ENCODE data around the gene MLEC.

DNA sequence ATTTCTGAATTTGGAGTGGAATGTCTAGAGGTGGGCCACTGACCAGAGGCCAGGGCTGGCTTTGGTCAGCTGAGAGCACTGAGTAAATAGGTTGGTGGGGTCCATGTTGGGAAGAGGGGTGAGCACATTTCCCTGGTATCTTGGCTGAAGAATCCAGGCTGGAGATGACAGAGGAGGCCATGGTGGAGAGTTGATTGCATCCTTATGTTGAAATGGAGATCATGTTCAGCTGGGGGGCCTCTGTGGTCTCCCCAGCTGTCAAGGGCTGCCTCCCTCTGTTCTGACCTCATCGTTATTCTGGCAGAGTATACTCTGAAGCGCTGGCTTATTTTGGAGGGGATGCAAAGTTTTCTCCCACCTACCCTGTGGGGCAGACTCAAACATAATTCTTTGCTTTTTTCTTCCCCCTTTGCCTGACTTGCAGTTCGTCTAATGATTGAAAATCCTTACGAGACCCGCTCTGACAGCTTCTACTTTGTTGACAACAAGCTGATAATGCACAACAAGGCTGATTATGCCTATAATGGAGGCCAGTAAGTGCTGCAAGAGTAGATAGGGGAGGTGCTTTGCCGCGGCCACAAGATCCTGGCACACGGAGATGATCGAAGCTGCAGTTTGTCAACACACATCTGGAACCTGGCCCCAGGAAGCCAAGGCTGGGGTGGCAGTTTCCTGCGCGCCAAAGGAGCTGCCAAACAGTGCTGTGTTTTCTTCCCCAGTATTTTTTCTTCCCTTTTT, 32.7 kb downstream of the MLEC start:
- TF ChIP-seq, protein P1, sequence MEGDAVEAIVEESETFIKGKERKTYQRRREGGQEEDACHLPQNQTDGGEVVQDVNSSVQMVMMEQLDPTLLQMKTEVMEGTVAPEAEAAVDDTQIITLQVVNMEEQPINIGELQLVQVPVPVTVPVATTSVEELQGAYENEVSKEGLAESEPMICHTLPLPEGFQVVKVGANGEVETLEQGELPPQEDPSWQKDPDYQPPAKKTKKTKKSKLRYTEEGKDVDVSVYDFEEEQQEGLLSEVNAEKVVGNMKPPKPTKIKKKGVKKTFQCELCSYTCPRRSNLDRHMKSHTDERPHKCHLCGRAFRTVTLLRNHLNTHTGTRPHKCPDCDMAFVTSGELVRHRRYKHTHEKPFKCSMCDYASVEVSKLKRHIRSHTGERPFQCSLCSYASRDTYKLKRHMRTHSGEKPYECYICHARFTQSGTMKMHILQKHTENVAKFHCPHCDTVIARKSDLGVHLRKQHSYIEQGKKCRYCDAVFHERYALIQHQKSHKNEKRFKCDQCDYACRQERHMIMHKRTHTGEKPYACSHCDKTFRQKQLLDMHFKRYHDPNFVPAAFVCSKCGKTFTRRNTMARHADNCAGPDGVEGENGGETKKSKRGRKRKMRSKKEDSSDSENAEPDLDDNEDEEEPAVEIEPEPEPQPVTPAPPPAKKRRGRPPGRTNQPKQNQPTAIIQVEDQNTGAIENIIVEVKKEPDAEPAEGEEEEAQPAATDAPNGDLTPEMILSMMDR (IDR thresholded peaks at IDR 0.05; ENCODE audit: poor library complexity), result no peak
- TF ChIP-seq EZH2phosphoT487 (IDR thresholded peaks at IDR 0.05; ENCODE audit: low read depth, severe bottlenecking, unreplicated experiment), result no peak
- no peak for TF ChIP-seq EZH2 (IDR thresholded peaks at IDR 0.05; ENCODE audit: borderline replicate concordance)
